ENCODE measurements around the gene ARRB1. TPM values are rescaled to one million over a fixed set of nuclear protein-coding genes. Genes with fewer than 3 reads are reported as not detected.

ARRB1 gene
- polyA plus RNA-seq, 1 experiment = 15.7 TPM

- no peaks in the 10 kb centered on the region for H3K27me3 ChIP-seq (ENCODE audit: control insufficient read depth, insufficient read depth, low read length)
- no peak overlapping the region for H3K4me3 ChIP-seq (ENCODE audit: low read depth, low read length)
- CTCF ChIA-PET = interaction anchor here (0.7 to 10.5 kb wide), 5 partner anchors 10 to 55 kb away, joined by 3 to 186 read pairs (median 14); no protein-coding TSS in a partner anchor
- POLR2A ChIA-PET = no interaction called here
- no peak for DNase-seq (ENCODE audit: low read depth)
- H3K36me3 ChIP-seq (ENCODE audit: control insufficient read depth, insufficient read depth, low read length) = no peaks in the 10 kb centered on the region
- no peak for TF ChIP-seq CTCF (IDR thresholded peaks at IDR 0.05; ENCODE audit: insufficient read depth, low read depth, low read length)
These were observed 21.2 kb downstream of the ARRB1 start for GRCh38 chr11:75330291-75330690.

GRCh38 chr11:75328426-75329277 lies 22.8 kb downstream of the ARRB1 start:
- Histone ChIP-seq H3K27me3 (ENCODE audit: control insufficient read depth, insufficient read depth, low read length) (no peaks in the 10 kb centered on the region), H3K4me3 (ENCODE audit: low read depth, low read length) (no peak overlapping the region), H3K36me3 (ENCODE audit: control insufficient read depth, insufficient read depth, low read length) (no peaks in the 10 kb centered on the region)
- ChIA-PET CTCF (interaction anchor here (0.6 to 10.5 kb wide), 9 partner anchors 8 to 95 kb away, joined by 3 to 186 read pairs (median 4); no protein-coding TSS in a partner anchor), POLR2A (no interaction called here)
- TF ChIP-seq CTCF (IDR thresholded peaks at IDR 0.05; ENCODE audit: insufficient read depth, low read depth, low read length) = peak; percentile 88
- no peak for DNase-seq (ENCODE audit: low read depth)

GRCh38 chr11:75326439-75326810 lies 25.0 kb downstream of the ARRB1 start:
- no peak overlapping the region for H3K4me3 ChIP-seq (ENCODE audit: low read depth, low read length)
- no peak for DNase-seq (ENCODE audit: low read depth)
- CTCF ChIA-PET = interaction anchor here (0.8 to 10.5 kb wide), 5 partner anchors 11 to 59 kb away, joined by 3 to 186 read pairs (median 4); no protein-coding TSS in a partner anchor
- POLR2A ChIA-PET = no interaction called here
- H3K27me3 ChIP-seq (ENCODE audit: control insufficient read depth, insufficient read depth, low read length) = no peaks in the 10 kb centered on the region
- TF ChIP-seq CTCF (IDR thresholded peaks at IDR 0.05; ENCODE audit: insufficient read depth, low read depth, low read length) = no peak
- H3K36me3 ChIP-seq (ENCODE audit: control insufficient read depth, insufficient read depth, low read length) = no peaks in the 10 kb centered on the region

GRCh38 chr11:75325713-75326438 lies 25.6 kb downstream of the ARRB1 start:
- H3K27me3 ChIP-seq (ENCODE audit: control insufficient read depth, insufficient read depth, low read length) = no peaks in the 10 kb centered on the region
- H3K36me3 ChIP-seq (ENCODE audit: control insufficient read depth, insufficient read depth, low read length) = no peaks in the 10 kb centered on the region
- ChIA-PET POLR2A (no interaction called here), CTCF (interaction anchor here (0.8 to 10.5 kb wide), 6 partner anchors 10 to 60 kb away, joined by 3 to 186 read pairs (median 4); no protein-coding TSS in a partner anchor)
- TF ChIP-seq CTCF (IDR thresholded peaks at IDR 0.05; ENCODE audit: insufficient read depth, low read depth, low read length) = no peak
- DNase-seq (ENCODE audit: low read depth) = peak; percentile 68
- H3K4me3 ChIP-seq (ENCODE audit: low read depth, low read length) = no peak overlapping the region

- Histone ChIP-seq H3K4me3 (ENCODE audit: low read depth, low read length) (no peak overlapping the region), H3K27me3 (ENCODE audit: control insufficient read depth, insufficient read depth, low read length) (no peaks in the 10 kb centered on the region), H3K36me3 (ENCODE audit: control insufficient read depth, insufficient read depth, low read length) (no peaks in the 10 kb centered on the region)
- CTCF ChIA-PET = interaction anchor here (10.5 kb wide), 1 partner anchor 61 kb away, joined by 186 read pairs; no protein-coding TSS in a partner anchor
- POLR2A ChIA-PET = no interaction called here
- no peak for DNase-seq (ENCODE audit: low read depth)
- no peak for TF ChIP-seq CTCF (IDR thresholded peaks at IDR 0.05; ENCODE audit: insufficient read depth, low read depth, low read length)
These were observed 26.7 kb downstream of the ARRB1 start for GRCh38 chr11:75324740-75325139.

Measured in BJ (cell line).